K562 (cell line): ENCODE data around the gene HLA-DMB. TPM values are rescaled to one million over a fixed set of nuclear protein-coding genes. Genes with fewer than 3 reads are reported as not detected.
A peak's percentile ranks its signal among the peaks of the same experiment; 100 is the strongest.

Source experiments
- ARID2 ChIP-seq: fragments of 450-650 bp; IDR thresholded peaks from 2 replicates; pipeline ENCODE4 v1.6.1; 2017; ENCODE audit warnings: antibody characterized with exemption, mild to moderate bottlenecking
- CBX3 ChIP-seq, 2 experiments: IDR thresholded peaks; 1 replicate in 1 of 2; 2 replicates in 1 of 2; pipeline ENCODE4 v1.6.1; 2012; ENCODE audit warnings: inconsistent platforms in 2 of 2, low read length in 2 of 2, borderline replicate concordance in 1 of 2, control low read depth in 1 of 2
- HDAC1 ChIP-seq, 2 experiments: fragments of 450-650 bp; IDR thresholded peaks; 2 replicates each; pipeline ENCODE4 v1.6.1; 2016 to 2017; ENCODE audit warnings: inconsistent platforms in 1 of 2, mild to moderate bottlenecking in 1 of 2, moderate library complexity in 1 of 2
- OTX1 ChIP-seq: fragments of 450-650 bp; formaldehyde crosslinking; IDR thresholded peaks from 2 replicates; pipeline ENCODE4 v1.4.0; 2022; ENCODE audit warnings: mild to moderate bottlenecking
- PURB ChIP-seq: sonication (generic); formaldehyde crosslinking; IDR thresholded peaks from 2 replicates; pipeline ENCODE4 v1.9.0; 2021; ENCODE audit warnings: low read depth, mild to moderate bottlenecking, missing genetic modification reagents
- RBM34 ChIP-seq: fragments of 200-400 bp; formaldehyde crosslinking; IDR thresholded peaks from 2 replicates; pipeline ENCODE4 v1.6.1; 2018; ENCODE audit warnings: low read length, borderline replicate concordance; ENCODE audit not compliant: insufficient read depth
- RERE ChIP-seq: sonication (generic); formaldehyde crosslinking; IDR thresholded peaks from 2 replicates; pipeline ENCODE4 v1.8.0; 2023; ENCODE audit warnings: missing genetic modification reagents, mild to moderate bottlenecking, borderline replicate concordance
- SRF ChIP-seq, 2 experiments: fragments of 250-450, 450-650 bp in 1 of 2; sonication (Bioruptor Pico) in 1 of 2; sonication (generic) in 1 of 2; formaldehyde crosslinking; IDR thresholded peaks; 2 replicates each; pipeline versions ENCODE4 v1.5.0 to v1.5.1; 2020 to 2022; ENCODE audit warnings: mild to moderate bottlenecking in 1 of 2, missing genetic modification reagents in 1 of 2
- TAF1 ChIP-seq: IDR thresholded peaks from 2 replicates; pipeline ENCODE4 v1.6.1; 2011; ENCODE audit warnings: mild to moderate bottlenecking, low read length, moderate library complexity; ENCODE audit not compliant: insufficient read depth, control insufficient read depth, severe bottlenecking; ENCODE audit errors: extremely low read depth
- ZC3H8 ChIP-seq: fragments of 450-650 bp; IDR thresholded peaks from 2 replicates; pipeline ENCODE4 v1.6.1; 2017
- ZNF316 ChIP-seq: fragments of 450-650 bp; IDR thresholded peaks from 2 replicates; pipeline ENCODE4 v1.6.1; 2016
- ZNF79 ChIP-seq: fragments of 250-450 bp; sonication (Bioruptor Pico); IDR thresholded peaks from 2 replicates; pipeline ENCODE4 v1.4.0; 2020; ENCODE audit warnings: low read depth, mild to moderate bottlenecking, moderate library complexity
- polyA plus RNA-seq, 8 experiments: library from polyadenylated mRNA; depleted of rRNA in 4 of 8; stranded (reverse) in 5 of 8; unstranded in 3 of 8; fragments of >200 nt; fragmentation: Nextera tagmentation in 2 of 8; fragmentation: Illumina TruSeq in 1 of 8; extraction: Ambion mirVana in 2 of 8; extraction: Trizol in 1 of 8; gene quantifications; 2 replicates each; pipeline versions ENCODE4 v1.2.1 to v1.2.3, GENCODE V29; 2011 to 2014; ENCODE audit warnings: inconsistent platforms in 1 of 8, missing spikeins in 1 of 8
- total RNA-seq, 7 experiments: library from RNA; depleted of rRNA in 6 of 7; stranded (reverse); fragments of >200 nt in 6 of 7; fragmentation: Illumina TruSeq in 2 of 7; extraction: Trizol in 2 of 7; gene quantifications; 2 replicates each; pipeline versions ENCODE4 v1.2.1 to v1.2.3, GENCODE V29; 2011 to 2021; ENCODE audit warnings: low replicate concordance in 1 of 7
- TF ChIP-seq, protein P1 (sequence below): fragments of 450-650 bp; formaldehyde crosslinking; conservative IDR thresholded peaks from 2 replicates; pipeline ENCODE4 v1.4.0; 2022; ENCODE audit warnings: mild to moderate bottlenecking, missing genetic modification characterization

Gene HLA-DMB
- total and polyA plus RNA-seq, 9 of the 15 experiments (the other 6 are each of a cell fraction or from before 2014, with no cell fraction given) = 0.38 TPM; not detected in 8

GRCh38 chr6:32932132-32932868 lies 8.5 kb downstream of the HLA-DMB start (continued):
- TF ChIP-seq RERE (CRISPR knock-in tag) (no peak), TAF1 (no peak), RBM34 (no peak), PURB (no peak), ZNF79 (CRISPR knock-in tag) (no peak), ARID2 (no peak), ZC3H8 (no peak), SRF (CRISPR knock-in tag; IDR thresholded peaks at IDR 0.05) (0 out of 4 replicates have a peak, but pooled peaks of 1 of the 2 experiments have one; percentile 59), ZNF316 (no peak), CBX3 (IDR thresholded peaks at IDR 0.05; ENCODE audit: borderline replicate concordance in 1 of 2, low read length in 2 of 2) (no peak), OTX1 (CRISPR knock-in tag) (peak; percentile 64; the same call in 1 of the 2 replicates), HDAC1 (IDR thresholded peaks at IDR 0.05) (0 out of 4 replicates have a peak, but pooled peaks of 1 of the 2 experiments have one; percentile 24)
- TF ChIP-seq, protein P1, sequence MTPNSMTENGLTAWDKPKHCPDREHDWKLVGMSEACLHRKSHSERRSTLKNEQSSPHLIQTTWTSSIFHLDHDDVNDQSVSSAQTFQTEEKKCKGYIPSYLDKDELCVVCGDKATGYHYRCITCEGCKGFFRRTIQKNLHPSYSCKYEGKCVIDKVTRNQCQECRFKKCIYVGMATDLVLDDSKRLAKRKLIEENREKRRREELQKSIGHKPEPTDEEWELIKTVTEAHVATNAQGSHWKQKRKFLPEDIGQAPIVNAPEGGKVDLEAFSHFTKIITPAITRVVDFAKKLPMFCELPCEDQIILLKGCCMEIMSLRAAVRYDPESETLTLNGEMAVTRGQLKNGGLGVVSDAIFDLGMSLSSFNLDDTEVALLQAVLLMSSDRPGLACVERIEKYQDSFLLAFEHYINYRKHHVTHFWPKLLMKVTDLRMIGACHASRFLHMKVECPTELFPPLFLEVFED (CRISPR knock-in tag) = 0 out of 2 replicates have a peak, but pooled peaks have one; percentile 26
- TF ChIP-seq, all 486 proteins: peak for 8
